GM18505 (cell line): ENCODE data around the gene CHST3.
A peak's percentile ranks its signal among the peaks of the same experiment; 100 is the strongest.

Experiments used
- ATAC-seq: cut with Tn5 transposase; IDR thresholded peaks from one replicate; pipeline ENCODE4 v1.9.1; 2021; ENCODE audit not compliant: unreplicated experiment
- POLR2A ChIP-seq: IDR thresholded peaks from 4 replicates; pipeline ENCODE4 v1.6.1; 2011; ENCODE audit warnings: borderline replicate concordance; ENCODE audit not compliant: insufficient read depth, insufficient read length; ENCODE audit errors: extremely low read depth

CHST3 gene

GRCh38 chr10:72034761-72035160, 70.6 kb downstream of the CHST3 start:
- no peak for TF ChIP-seq POLR2A
- no peak for ATAC-seq

DNA sequence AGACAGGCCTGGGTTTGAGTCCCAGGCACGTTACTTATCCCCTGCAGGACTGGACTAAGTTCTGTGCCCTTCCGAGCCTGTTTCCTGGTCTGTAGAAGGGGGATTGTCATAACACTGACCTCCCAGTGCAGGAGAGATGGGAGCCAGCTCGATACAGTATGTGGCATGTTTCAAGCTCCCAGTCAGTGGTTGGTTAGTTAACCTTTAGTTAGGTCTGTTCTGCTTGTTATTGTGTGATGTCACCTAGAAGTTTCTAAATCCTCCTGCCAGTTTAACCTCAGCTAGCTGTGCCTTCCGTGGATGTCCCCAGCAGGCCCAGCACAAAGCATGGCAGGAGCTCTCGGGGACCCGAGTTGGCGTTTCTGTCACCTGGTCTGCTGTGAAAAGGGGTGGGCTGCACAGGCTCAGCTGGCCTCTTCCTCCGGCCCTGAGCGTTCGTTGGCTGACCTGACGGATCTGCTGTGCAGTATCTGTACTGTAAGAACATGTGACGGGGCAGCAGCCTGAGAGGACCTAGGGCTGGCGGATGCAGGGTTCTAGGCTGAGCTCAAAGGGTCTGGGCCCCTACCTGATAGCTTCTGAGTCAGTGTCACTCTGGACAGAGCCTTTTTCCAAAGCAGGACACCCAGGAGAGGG, 71.2 kb downstream of the CHST3 start:
- ATAC-seq, result no peak
- TF ChIP-seq POLR2A, result no peak

DNA sequence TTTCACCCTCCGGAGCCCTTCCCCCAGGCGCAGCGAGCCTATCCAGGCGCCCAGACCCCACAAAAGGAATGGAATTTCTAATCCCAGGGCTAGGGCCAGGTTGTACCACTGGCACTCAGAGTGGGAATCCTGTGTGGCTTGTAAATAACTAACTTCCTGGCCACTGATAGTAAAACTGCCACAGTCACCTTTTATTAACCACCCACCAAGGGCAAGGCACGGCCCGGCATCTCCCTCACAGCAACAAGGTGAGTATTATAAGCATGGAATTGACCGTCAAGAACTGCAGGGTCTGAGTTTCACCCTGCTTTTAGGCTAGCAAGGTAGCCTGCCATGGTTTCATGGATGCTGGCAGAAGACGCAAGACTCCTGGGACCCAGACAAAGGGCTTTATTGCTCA, 73.1 kb downstream of the CHST3 start:
- TF ChIP-seq POLR2A, result no peak
- ATAC-seq, result no peak

- no peak for ATAC-seq
- TF ChIP-seq POLR2A, result no peak
Measured at GRCh38 chr10:72037811-72038210, 73.6 kb downstream of the CHST3 start.

- TF ChIP-seq POLR2A, result no peak
- ATAC-seq, result no peak
Measured at GRCh38 chr10:72038458-72039001, 74.3 kb downstream of the CHST3 start.

DNA sequence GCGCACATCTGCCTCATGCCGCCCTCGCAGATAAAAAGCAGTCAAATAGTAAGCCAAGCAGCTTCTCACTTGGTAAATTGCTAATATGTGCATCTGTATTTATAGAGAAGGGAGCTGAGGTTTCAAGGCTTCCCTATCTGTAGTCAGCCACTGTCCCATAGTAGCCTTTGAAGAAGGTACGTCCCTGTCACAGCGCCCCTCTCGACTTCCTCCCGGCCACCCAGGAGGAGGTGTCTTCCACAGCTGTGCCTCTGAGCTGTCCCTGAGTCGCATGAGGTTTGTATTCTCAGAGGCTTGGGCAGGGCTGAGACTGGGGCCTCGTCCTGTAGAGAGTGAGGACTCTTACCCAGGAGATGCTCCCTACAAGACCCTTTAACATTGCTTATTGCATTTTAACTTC, 75.2 kb downstream of the CHST3 start:
- ATAC-seq, result no peak
- no peak for TF ChIP-seq POLR2A

DNA sequence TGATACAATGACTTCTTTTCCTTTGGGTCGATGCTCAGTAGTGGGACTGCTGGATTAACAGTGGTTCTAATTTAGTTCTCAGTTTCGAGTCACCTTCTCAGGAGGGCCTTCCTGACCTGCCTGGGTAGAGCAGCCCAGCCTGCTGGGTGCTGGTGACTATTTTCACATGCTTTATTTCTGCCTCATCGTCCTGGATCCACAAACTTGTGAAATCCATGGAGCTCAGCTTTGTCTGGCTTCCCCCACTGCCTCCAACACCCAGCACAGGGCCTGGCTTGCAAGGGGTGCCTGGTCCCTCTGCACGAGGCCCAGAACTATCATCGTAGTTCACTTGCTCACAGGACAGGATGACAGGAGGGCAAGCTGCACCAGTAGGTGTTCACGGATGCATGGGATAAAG, 77.3 kb downstream of the CHST3 start:
- TF ChIP-seq POLR2A, result no peak
- no peak for ATAC-seq

GRCh38 chr10:72043016-72043834, 79.0 kb downstream of the CHST3 start:
- no peak for ATAC-seq
- no peak for TF ChIP-seq POLR2A

DNA sequence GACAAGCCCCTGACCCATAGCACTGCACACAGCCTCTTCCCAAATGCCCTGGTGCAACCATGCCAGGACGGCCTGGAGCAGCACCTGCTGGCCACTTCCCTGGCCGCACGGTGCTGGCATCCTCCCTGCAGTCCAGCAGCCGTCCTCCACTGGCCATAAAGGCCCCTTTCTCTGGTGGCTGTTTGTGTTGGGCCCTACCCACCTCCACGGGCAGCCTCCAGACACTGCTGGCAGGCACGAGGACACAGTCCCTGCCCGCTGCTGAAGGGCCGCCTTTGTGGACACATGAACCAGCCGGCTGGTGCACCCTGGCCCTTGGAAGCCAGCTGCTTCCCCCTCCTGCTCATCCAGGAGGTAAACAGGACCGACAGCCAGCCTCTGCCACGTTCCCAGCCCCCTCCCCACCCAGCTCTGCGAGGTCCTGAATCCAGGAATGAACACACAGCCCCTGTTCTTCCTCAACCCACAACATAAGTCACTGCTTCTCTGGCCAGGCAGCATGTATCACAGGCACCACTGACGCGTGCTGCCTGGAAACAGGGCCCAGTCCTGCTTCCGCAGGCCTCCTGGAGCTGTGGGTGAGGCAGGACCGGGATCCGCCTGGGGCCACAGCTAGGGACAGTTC, 80.3 kb downstream of the CHST3 start:
- no peak for ATAC-seq

DNA sequence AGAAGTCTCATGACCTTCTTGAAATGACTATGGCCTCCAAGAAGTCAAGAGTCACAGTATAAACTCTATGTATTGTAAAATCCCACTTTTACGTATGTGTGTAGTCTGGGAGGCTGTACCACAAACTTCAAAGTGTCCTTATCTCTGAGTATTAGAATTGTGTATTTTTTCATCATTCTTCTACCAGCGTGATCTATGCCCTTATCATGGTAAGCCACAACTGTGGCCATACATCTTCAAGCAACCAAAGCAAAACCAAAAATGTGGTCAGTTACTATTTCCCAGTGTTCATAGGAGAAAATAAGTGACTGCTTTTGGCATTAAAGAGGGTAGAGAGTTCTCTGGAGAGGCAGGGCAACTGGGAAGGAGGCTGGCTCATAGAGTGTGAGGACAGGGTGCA, 81.4 kb downstream of the CHST3 start:
- TF ChIP-seq POLR2A, result no peak
- ATAC-seq, result no peak

More for the DNA sequence above, 80.3 kb downstream of the CHST3 start:
- no peak for TF ChIP-seq POLR2A

GRCh38 chr10:72048450-72049124, 84.4 kb downstream of the CHST3 start:
- TF ChIP-seq POLR2A, result no peak
- ATAC-seq, result peak; percentile 56

DNA sequence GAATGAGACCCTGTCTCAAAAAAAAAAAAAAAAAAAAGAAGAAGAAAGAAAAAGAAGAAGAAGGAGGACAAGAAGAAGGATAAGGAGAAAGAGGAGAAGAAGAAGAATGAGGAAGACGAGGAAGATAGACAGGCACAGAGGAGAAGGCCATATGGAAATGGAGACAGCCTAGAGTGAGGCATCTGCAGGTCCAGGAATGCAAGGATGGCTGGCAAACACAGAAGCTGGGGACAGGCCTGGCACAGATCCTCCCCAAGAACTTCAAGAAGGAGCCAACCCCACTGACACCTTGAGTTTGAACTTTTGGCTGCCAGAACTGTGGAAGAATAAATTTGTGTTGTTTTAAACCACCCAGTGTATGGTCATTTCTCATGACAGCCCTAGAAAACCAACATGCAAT, 85.3 kb downstream of the CHST3 start:
- TF ChIP-seq POLR2A, result no peak
- ATAC-seq, result no peak
